SK-N-SH (cell line): Measurements from ENCODE around the gene KNG1.

Source experiments
- CTCF ChIP-seq: fragments of 200-600 bp; sonication (generic); IDR thresholded peaks from 2 replicates; pipeline ENCODE4 v1.6.1; 2017; ENCODE audit warnings: antibody characterized with exemption, mild to moderate bottlenecking, moderate library complexity
- JUND ChIP-seq: IDR thresholded peaks from 2 replicates; pipeline ENCODE4 v1.4.0; 2012
- MAX ChIP-seq: IDR thresholded peaks from 2 replicates; pipeline ENCODE4 v1.4.0; 2012; ENCODE audit warnings: low read depth
- POLR2AphosphoS5 ChIP-seq: IDR thresholded peaks from 2 replicates; pipeline ENCODE4 v1.6.1; 2012; ENCODE audit warnings: low read depth, low read length
- SMC3 ChIP-seq: IDR thresholded peaks from 2 replicates; pipeline ENCODE4 v1.6.1; 2012; ENCODE audit warnings: low read depth, low read length, improper control_type of control experiment
- TAF1 ChIP-seq: IDR thresholded peaks from 2 replicates; pipeline ENCODE4 v1.6.1; 2012; ENCODE audit warnings: low read depth, mild to moderate bottlenecking, low read length, moderate library complexity, borderline replicate concordance
- USF2 ChIP-seq: fragments of 150-350 bp; IDR thresholded peaks from 2 replicates; pipeline ENCODE4 v1.6.1; 2017; ENCODE audit warnings: antibody characterized with exemption, low read length, low read depth, borderline replicate concordance

GRCh38 chr3:186779204-186779603, 62.0 kb downstream of the KNG1 start:
- no peak for TF ChIP-seq MAX
- no peak for TF ChIP-seq POLR2AphosphoS5
- TF ChIP-seq CTCF = no peak
- TF ChIP-seq USF2 = no peak
- no peak for TF ChIP-seq SMC3
- TF ChIP-seq JUND = no peak
- no peak for TF ChIP-seq TAF1
